GM23248 (cell line): ENCODE results near the gene GATAD2A. TPM values are rescaled to one million over a fixed set of nuclear protein-coding genes. Genes with fewer than 3 reads are reported as not detected.

Experiments used
- DNase-seq: peaks from one replicate; pipeline ENCODE4 v3.0.0-alpha.2; 2015
- H2AFZ ChIP-seq: fragments of 200-600 bp; sonication (generic); 2 replicates; pipeline ENCODE4 v1.6.1; 2016; ENCODE audit warnings: antibody characterized with exemption
- H3F3A ChIP-seq: fragments of 200-600 bp; sonication (generic); 2 replicates; pipeline ENCODE4 v1.6.1; 2016; ENCODE audit warnings: mild to moderate bottlenecking, antibody characterized with exemption, mixed run types; ENCODE audit not compliant: insufficient read depth
- H3K27ac ChIP-seq: fragments of 200-600 bp; sonication (generic); 2 replicates; pipeline ENCODE4 v1.5.1; 2016; ENCODE audit warnings: mild to moderate bottlenecking
- H3K27me3 ChIP-seq: fragments of 200-600 bp; sonication (generic); replicated peaks from 2 replicates; pipeline ENCODE4 v1.6.1; 2016; ENCODE audit warnings: mild to moderate bottlenecking; ENCODE audit not compliant: insufficient read depth
- H3K36me3 ChIP-seq: fragments of 200-600 bp; sonication (generic); 2 replicates; pipeline ENCODE4 v1.6.1; 2016; ENCODE audit warnings: low read depth, mild to moderate bottlenecking
- H3K4me1 ChIP-seq: fragments of 200-600 bp; sonication (generic); 2 replicates; pipeline ENCODE4 v1.6.1; 2016; ENCODE audit warnings: mild to moderate bottlenecking; ENCODE audit not compliant: insufficient read depth
- H3K4me2 ChIP-seq: fragments of 200-600 bp; sonication (generic); one replicate; pipeline ENCODE4 v1.6.1; 2016; ENCODE audit warnings: mild to moderate bottlenecking; ENCODE audit not compliant: unreplicated experiment
- H3K4me3 ChIP-seq: fragments of 200-600 bp; sonication (generic); 2 replicates; pipeline ENCODE4 v1.5.1; 2016; ENCODE audit warnings: mild to moderate bottlenecking
- H3K79me2 ChIP-seq: fragments of 200-600 bp; sonication (generic); 2 replicates; pipeline ENCODE4 v1.6.1; 2016; ENCODE audit warnings: mild to moderate bottlenecking; ENCODE audit not compliant: insufficient read depth
- H3K9ac ChIP-seq: fragments of 200-600 bp; sonication (generic); 2 replicates; pipeline ENCODE4 v1.6.1; 2016; ENCODE audit warnings: mild to moderate bottlenecking
- H3K9me2 ChIP-seq: fragments of 200-600 bp; sonication (generic); 2 replicates; pipeline ENCODE4 v1.6.1; 2016; ENCODE audit warnings: mixed run types, mild to moderate bottlenecking, moderate library complexity; ENCODE audit not compliant: insufficient read depth
- H3K9me3 ChIP-seq: fragments of 200-600 bp; sonication (generic); one replicate; pipeline ENCODE4 v1.6.1; 2017; ENCODE audit warnings: low read depth
- H4K20me1 ChIP-seq: fragments of 200-600 bp; sonication (generic); 2 replicates; pipeline ENCODE4 v1.6.0; 2016; ENCODE audit not compliant: insufficient read depth
- EZH2 ChIP-seq: fragments of 200-600 bp; sonication (generic); IDR thresholded peaks from 2 replicates; pipeline ENCODE4 v1.6.1; 2018; ENCODE audit warnings: antibody characterized with exemption, mild to moderate bottlenecking; ENCODE audit not compliant: insufficient read depth, poor library complexity, severe bottlenecking
- EZH2phosphoT487 ChIP-seq: fragments of 200-600 bp; sonication (generic); IDR thresholded peaks from 2 replicates; pipeline ENCODE4 v1.6.1; 2018; ENCODE audit warnings: antibody characterized with exemption, moderate library complexity, mild to moderate bottlenecking, low read depth; ENCODE audit not compliant: insufficient read depth
- WGBS, 2 experiments: methylation state at CpG; one replicate each; pipeline ENCODE4 v1.1.6; 2015 to 2017; ENCODE audit warnings: low lambda C conversion rate in 2 of 2, low coverage in 1 of 2; ENCODE audit errors: missing lambda C conversion rate in 2 of 2; 5-methylcytosine and 5-hydroxymethylcytosine counted together
- in situ Hi-C: fragments of 300-500 bp; cut with MboI; formaldehyde crosslinking; loops from 2 replicates; pipeline ENCODE4 v1.15.0; 2020
- polyA plus RNA-seq: library from polyadenylated mRNA; unstranded; fragments of >200 nt; fragmentation: Nextera tagmentation; extraction: Ambion mirVana; gene quantifications from 2 replicates; pipeline ENCODE4 v1.2.1, GENCODE V29; 2016
- total RNA-seq: library from RNA; depleted of rRNA; stranded (reverse); fragments of >200 nt; shearing (Covaris generic); gene quantifications from 2 replicates; pipeline ENCODE4 v1.2.3, GENCODE V29; 2014

Gene GATAD2A
- total and polyA plus RNA-seq, 2 experiments from 2014 or later, result 15.4 to 52.1 TPM

GRCh38 chr19:19527371-19527656 lies 121.8 kb downstream of the GATAD2A start:
- H3F3A ChIP-seq, result peaks cover 12% of the 10 kb centered on the region
- TF ChIP-seq EZH2 (no peak), EZH2phosphoT487 (no peak)
- H3K9ac ChIP-seq, result no peak overlapping the region
- no peak overlapping the region for H3K4me3 ChIP-seq
- peaks cover 3% of the 10 kb centered on the region; the same call in 1 of the 2 replicates for H3K4me1 ChIP-seq
- peaks cover 27% of the 10 kb centered on the region for H3K79me2 ChIP-seq
- DNase-seq, result no peak
- no peak overlapping the region for H3K27ac ChIP-seq
- WGBS, 2 experiments, result 94 to 99% methylated on average over 7 to 9 of the region's 9 CpGs
- no peaks in the 10 kb centered on the region for H3K9me3 ChIP-seq
- no peaks in the 10 kb centered on the region for H4K20me1 ChIP-seq
- H3K9me2 ChIP-seq, result no peaks in the 10 kb centered on the region
- H2AFZ ChIP-seq, result no peak overlapping the region
- no peaks in the 10 kb centered on the region for H3K36me3 ChIP-seq
- no peaks in the 10 kb centered on the region for H3K27me3 ChIP-seq
- no peak overlapping the region for H3K4me2 ChIP-seq
- in situ Hi-C loops, result loop anchor here (25.0 kb wide), 2 partner anchors 410 to 710 kb away; no protein-coding TSS in a partner anchor

- Histone ChIP-seq H3K4me3 (no peak overlapping the region), H3K9me2 (no peaks in the 10 kb centered on the region), H4K20me1 (no peaks in the 10 kb centered on the region), H3K36me3 (no peaks in the 10 kb centered on the region), H3K79me2 (peaks cover 20% of the 10 kb centered on the region), H3K4me2 (no peak overlapping the region), H3K9ac (no peak overlapping the region), H3K27me3 (no peaks in the 10 kb centered on the region), H3K9me3 (no peaks in the 10 kb centered on the region), H3K27ac (no peak overlapping the region), H3F3A (peaks cover 12% of the 10 kb centered on the region), H3K4me1 (peaks cover 3% of the 10 kb centered on the region; the same call in 1 of the 2 replicates), H2AFZ (no peak overlapping the region)
- WGBS, 2 experiments, result 92 to 96% methylated on average over 27 of the region's 27 CpGs
- in situ Hi-C loops, result loop anchor here (25.0 kb wide), 2 partner anchors 409 to 709 kb away; no protein-coding TSS in a partner anchor
- no peak for DNase-seq
- TF ChIP-seq EZH2phosphoT487 (no peak), EZH2 (no peak)
These were observed 122.5 kb downstream of the GATAD2A start for GRCh38 chr19:19527674-19528625.

- Histone ChIP-seq H3F3A (peaks cover 12% of the 10 kb centered on the region), H3K9me3 (no peaks in the 10 kb centered on the region), H3K27me3 (no peaks in the 10 kb centered on the region), H2AFZ (no peak within 1 kb of the TSS), H3K4me3 (no peak within 1 kb of the TSS), H3K79me2 (peaks cover 11% of the 10 kb centered on the region), H3K4me1 (peaks cover 3% of the 10 kb centered on the region; the same call in 1 of the 2 replicates), H3K36me3 (no peaks in the 10 kb centered on the region), H3K4me2 (no peak within 1 kb of the TSS), H4K20me1 (no peaks in the 10 kb centered on the region), H3K27ac (no peak within 1 kb of the TSS), H3K9ac (no peak within 1 kb of the TSS), H3K9me2 (no peaks in the 10 kb centered on the region)
- TF ChIP-seq EZH2 (no peak), EZH2phosphoT487 (no peak)
- WGBS, 2 experiments, result 68% methylated on average over 38 to 50 of the region's 50 CpGs
- DNase-seq, result peak; percentile 30
- in situ Hi-C loops, result loop anchor here (25.0 kb wide), 2 partner anchors 408 to 708 kb away; no protein-coding TSS in a partner anchor
These were observed 123.4 kb downstream of the GATAD2A start, which contains the start of gene YJEFN3 for GRCh38 chr19:19528721-19529490. Gene YJEFN3 (plus strand): TSS chr19:19528911. CDS start chr19:19528933, 22 bp downstream.

- Histone ChIP-seq H2AFZ (no peak overlapping the region), H3K9me2 (no peaks in the 10 kb centered on the region), H3K9ac (no peak overlapping the region), H3K9me3 (no peaks in the 10 kb centered on the region), H3K27ac (no peak overlapping the region), H3K27me3 (no peaks in the 10 kb centered on the region), H3K4me1 (peaks cover 3% of the 10 kb centered on the region; the same call in 1 of the 2 replicates), H3K4me3 (no peak overlapping the region), H3K36me3 (no peaks in the 10 kb centered on the region), H3K4me2 (no peak overlapping the region), H4K20me1 (no peaks in the 10 kb centered on the region), H3K79me2 (peaks cover under 1% of the 10 kb centered on the region), H3F3A (peaks cover 12% of the 10 kb centered on the region)
- TF ChIP-seq EZH2phosphoT487 (no peak), EZH2 (no peak)
- 68 to 77% methylated on average over 9 to 11 of the region's 11 CpGs for WGBS, 2 experiments
- no peak for DNase-seq
- in situ Hi-C loops, result loop anchor here (25.0 kb wide), 2 partner anchors 407 to 707 kb away; no protein-coding TSS in a partner anchor
These were observed 124.4 kb downstream of the GATAD2A start for GRCh38 chr19:19529783-19530422.
